Panc1 (cell line): ENCODE data around the gene VCPKMT. TPM values are rescaled to one million over a fixed set of nuclear protein-coding genes. Genes with fewer than 3 reads are reported as not detected.
A peak's percentile ranks its signal among the peaks of the same experiment; 100 is the strongest.

ENCODE experiments used
- ATAC-seq: fragments of 200-7000 bp; cut with Tn5 transposase; 2 replicates; pipeline ENCODE4 v1.9.1; 2020; ENCODE audit warnings: mild to moderate bottlenecking, moderate library complexity
- BruUV-seq: library from RNA; stranded (reverse); fragments of 400-500 nt; replicated peaks from 2 replicates; lab custom pipeline; 2021; lab: Mats Ljungman, UMichigan
- CTCF ChIA-PET: fragments of 300-600 bp; sonication (Branson Sonifier 250); formaldehyde crosslinking; loops from one replicate; lab custom pipeline; 2022; ENCODE audit warnings: antibody characterized with exemption; lab: Charles Lee
- POLR2A ChIA-PET: fragments of 300-600 bp; sonication (Branson Sonifier 250); formaldehyde crosslinking; loops from one replicate; lab custom pipeline; 2022; ENCODE audit warnings: antibody characterized with exemption; lab: Charles Lee
- DNase-seq: peaks from one replicate; pipeline ENCODE4 v3.0.0-alpha.2; 2010; ENCODE audit warnings: low read depth, low spot score
- H3K27ac ChIP-seq: 2 replicates; pipeline ENCODE4 v1.5.1; 2011; ENCODE audit warnings: mild to moderate bottlenecking, low read length, inconsistent platforms
- H3K27me3 ChIP-seq: fragments of 200-500 bp; sonication (Bioruptor generic); 2 replicates; pipeline ENCODE4 v1.6.0; 2014; ENCODE audit warnings: low read length, inconsistent platforms; ENCODE audit not compliant: control insufficient read depth, insufficient read depth
- H3K36me3 ChIP-seq: fragments of 200-500 bp; sonication (Bioruptor generic); 2 replicates; pipeline ENCODE4 v1.5.1; 2014; ENCODE audit warnings: inconsistent platforms, mild to moderate bottlenecking, low read length, moderate library complexity; ENCODE audit not compliant: control insufficient read depth, insufficient read depth
- H3K4me1 ChIP-seq: 2 replicates; pipeline ENCODE4 v1.5.1; 2011; ENCODE audit warnings: inconsistent platforms, mild to moderate bottlenecking, low read length, moderate library complexity; ENCODE audit not compliant: control insufficient read depth, insufficient read depth
- H3K4me3 ChIP-seq, 2 experiments: 2 replicates each; pipeline ENCODE4 v1.5.1; 2011 to 2012; ENCODE audit warnings: low read depth in 2 of 2, low read length in 2 of 2, mild to moderate bottlenecking in 2 of 2, inconsistent platforms in 1 of 2, moderate library complexity in 1 of 2
- H3K9me3 ChIP-seq: fragments of 200-500 bp; sonication (Bioruptor generic); 2 replicates; pipeline ENCODE4 v1.5.1; 2014; ENCODE audit warnings: low read depth, mild to moderate bottlenecking, inconsistent platforms, low read length, moderate library complexity; ENCODE audit not compliant: control insufficient read depth, insufficient read depth
- CTCF ChIP-seq: fragments of 450-650 bp; IDR thresholded peaks from 2 replicates; pipeline ENCODE4 v1.5.1; 2017; ENCODE audit warnings: mild to moderate bottlenecking
- POLR2AphosphoS5 ChIP-seq: IDR thresholded peaks from 2 replicates; pipeline ENCODE4 v1.6.1; 2012; ENCODE audit warnings: mild to moderate bottlenecking, low read depth, low read length, moderate library complexity
- REST ChIP-seq, 2 experiments: IDR thresholded peaks; 2 replicates each; pipeline ENCODE4 v1.6.1; 2011 to 2012; ENCODE audit warnings: low read depth in 2 of 2, control low read depth in 1 of 2, low read length in 1 of 2, mild to moderate bottlenecking in 1 of 2, moderate library complexity in 1 of 2; ENCODE audit not compliant: insufficient read depth in 1 of 2
- SIN3A ChIP-seq: IDR thresholded peaks from 2 replicates; pipeline ENCODE4 v1.6.1; 2012; ENCODE audit warnings: low read depth, mild to moderate bottlenecking, low read length, moderate library complexity, borderline replicate concordance; ENCODE audit not compliant: insufficient read depth
- TCF7L2 ChIP-seq: IDR thresholded peaks from 2 replicates; pipeline ENCODE4 v1.6.1; 2011; ENCODE audit warnings: mild to moderate bottlenecking, low read depth, low read length, inconsistent platforms
- in situ Hi-C: cut with HindIII; loops from 2 replicates; pipeline ENCODE4 v1.10.0; 2016; ENCODE audit warnings: low sequenced_read_pairs, low pct_unique_long_range_greater_than_20kb
- intact Hi-C: fragments of 100-400 bp; cut with micrococcal nuclease; formaldehyde crosslinking; loops from one replicate; pipeline ENCODE4 v1.10.0; 2022; ENCODE audit not compliant: unreplicated experiment
- total RNA-seq: library from RNA; stranded (reverse); gene quantifications from one replicate; pipeline ENCODE4 v1.2.1, GENCODE V29; 2021; ENCODE audit not compliant: unreplicated experiment

Gene VCPKMT
- total RNA-seq, 1 experiment from 2014 or later = 6.1 TPM

GRCh38 chr14:50065583-50065982 is 50.8 kb downstream of the VCPKMT start:
- ATAC-seq = no peak
- in situ Hi-C loops = no loop called here

GRCh38 chr14:50064993-50065392 is 51.4 kb downstream of the VCPKMT start:
- in situ Hi-C loops (no loop called here), intact Hi-C loops (loop anchor here (10.0 kb wide), 1 partner anchor 90 kb away; no protein-coding TSS in a partner anchor)
- TF ChIP-seq REST (IDR thresholded peaks at IDR 0.05; ENCODE audit: insufficient read depth in 1 of 2, low read depth in 2 of 2, low read length in 1 of 2) (no peak), TCF7L2 (no peak), SIN3A (no peak), CTCF (no peak), POLR2AphosphoS5 (no peak)
- Histone ChIP-seq H3K27ac (peak overlapping the region; percentile 44; the same call in 1 of the 2 replicates), H3K9me3 (no peaks in the 10 kb centered on the region), H3K36me3 (no peaks in the 10 kb centered on the region), H3K4me3 (no peak overlapping the region), H3K4me1 (peaks cover 31% of the 10 kb centered on the region), H3K27me3 (no peaks in the 10 kb centered on the region)
- DNase-seq (no peak), ATAC-seq (no peak)
- no TSS peak for BruUV-seq
- ChIA-PET POLR2A (no interaction called here), CTCF (no interaction called here)

More at GRCh38 chr14:50065583-50065982, 50.8 kb downstream of the VCPKMT start:
- H3K36me3 ChIP-seq = no peaks in the 10 kb centered on the region
- no TSS peak for BruUV-seq
- POLR2A ChIA-PET = no interaction called here
- TF ChIP-seq CTCF (no peak), SIN3A (no peak), POLR2AphosphoS5 (no peak), REST (IDR thresholded peaks at IDR 0.05; ENCODE audit: insufficient read depth in 1 of 2, low read depth in 2 of 2, low read length in 1 of 2) (no peak), TCF7L2 (no peak)
- H3K4me1 ChIP-seq = peaks cover 25% of the 10 kb centered on the region
- CTCF ChIA-PET = no interaction called here
- H3K27ac ChIP-seq = peak overlapping the region; percentile 44; the same call in 1 of the 2 replicates
- intact Hi-C loops = loop anchor here (10.0 kb wide), 1 partner anchor 91 kb away; no protein-coding TSS in a partner anchor
- H3K4me3 ChIP-seq = no peak overlapping the region
- H3K27me3 ChIP-seq = no peaks in the 10 kb centered on the region
- no peaks in the 10 kb centered on the region for H3K9me3 ChIP-seq
- no peak for DNase-seq
